Stimulated activated CD8-positive, alpha-beta memory T cell treated with anti-CD3 and anti-CD28 coated beads, Interleukin-12 subunit alpha, Interleukin-12 subunit beta, amount 100 ng/mL, for 24 hours (primary cell): ENCODE measurements around the gene PTX4.
"Not testable (repeated sequence)": the region's sequence is repeated elsewhere in the genome, so short reads cannot be mapped to it uniquely, and the experiment has no call there.

Source experiments
- DNase-seq: peaks from one replicate; pipeline ENCODE4 v3.0.0-alpha.2; 2020; ENCODE audit errors: extremely low read depth

The PTX4 gene

DNA sequence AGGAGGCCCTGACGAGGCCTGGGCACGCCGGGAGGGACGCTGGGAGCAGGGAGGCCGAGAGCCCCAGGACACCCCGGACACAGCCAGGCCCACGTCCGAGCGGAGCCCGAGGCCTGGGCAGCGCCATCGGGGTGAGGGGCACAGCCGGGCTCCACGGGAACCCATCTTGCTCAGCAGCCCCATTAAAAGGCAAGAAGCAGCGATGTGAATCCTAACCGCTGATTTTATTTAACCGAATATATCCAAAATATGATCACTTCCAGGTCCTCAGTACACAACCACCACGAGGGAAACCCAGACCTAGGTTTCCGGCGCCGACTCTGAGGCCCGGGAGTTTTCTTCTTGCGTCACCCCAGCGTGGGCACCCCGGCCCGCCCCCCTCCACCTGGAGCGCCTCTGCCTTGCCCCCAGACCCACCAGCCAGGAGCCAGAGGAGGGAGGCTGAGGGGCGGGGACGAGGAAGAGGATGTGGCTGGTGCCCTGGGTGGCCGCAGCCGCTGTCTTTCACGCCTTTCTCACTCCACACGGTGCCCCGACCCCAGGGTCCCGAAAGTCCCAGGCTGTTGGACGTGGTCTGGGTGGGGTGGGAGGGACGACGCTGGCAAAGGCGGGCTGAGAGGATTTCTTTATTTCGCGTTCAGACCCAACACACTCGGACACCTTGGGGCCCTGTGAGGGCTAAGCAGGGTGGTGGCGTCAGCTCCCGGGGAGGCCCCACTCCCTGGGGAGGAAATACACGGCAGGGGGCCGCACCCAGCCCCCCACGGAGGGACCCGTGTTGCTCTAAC, 43.8 kb downstream of the PTX4 start:
- no peak for DNase-seq

DNA sequence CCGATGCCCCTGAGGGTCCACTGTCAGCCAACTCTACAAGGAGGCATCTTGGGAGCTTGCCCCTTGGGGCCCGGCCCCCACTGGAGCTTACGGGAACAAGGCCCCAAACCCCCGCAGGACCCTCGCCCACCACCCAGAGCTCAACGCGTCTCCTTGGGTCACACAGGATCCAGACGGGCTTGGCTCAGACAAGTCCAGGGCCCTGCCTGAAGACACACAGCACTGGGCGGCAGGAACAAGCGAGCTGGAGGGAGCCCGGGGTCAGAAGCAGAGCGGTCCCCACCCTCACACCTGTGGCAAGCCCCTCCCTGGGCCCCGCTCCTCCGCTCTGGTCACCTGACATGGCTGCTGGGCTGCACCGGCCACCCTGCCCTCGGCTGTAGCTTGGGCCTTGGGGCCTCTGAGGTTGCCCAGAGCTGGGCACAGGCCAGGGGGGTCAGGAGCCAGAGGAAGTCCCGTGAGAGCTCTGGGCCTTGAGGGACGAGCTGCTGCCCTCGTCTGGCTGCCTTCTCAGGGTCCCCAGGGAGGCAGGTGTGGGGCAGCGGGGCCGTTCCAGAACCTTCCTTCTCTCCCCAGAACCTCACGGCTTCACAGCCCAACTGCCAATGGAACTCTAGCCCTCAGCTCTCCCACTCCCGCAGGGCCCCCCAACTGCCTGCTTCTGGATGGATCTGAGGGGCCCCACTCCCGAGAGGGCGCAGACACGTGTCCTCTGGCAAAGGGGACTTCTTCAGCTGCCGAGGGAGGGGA, 44.6 kb downstream of the PTX4 start, which contains the start of gene CCDC154:
Gene CCDC154 (minus strand): TSS at position 577 of the 750 bp plus-strand sequence. CDS start 234 bp downstream, at position 343.
- DNase-seq, result no peak

DNA sequence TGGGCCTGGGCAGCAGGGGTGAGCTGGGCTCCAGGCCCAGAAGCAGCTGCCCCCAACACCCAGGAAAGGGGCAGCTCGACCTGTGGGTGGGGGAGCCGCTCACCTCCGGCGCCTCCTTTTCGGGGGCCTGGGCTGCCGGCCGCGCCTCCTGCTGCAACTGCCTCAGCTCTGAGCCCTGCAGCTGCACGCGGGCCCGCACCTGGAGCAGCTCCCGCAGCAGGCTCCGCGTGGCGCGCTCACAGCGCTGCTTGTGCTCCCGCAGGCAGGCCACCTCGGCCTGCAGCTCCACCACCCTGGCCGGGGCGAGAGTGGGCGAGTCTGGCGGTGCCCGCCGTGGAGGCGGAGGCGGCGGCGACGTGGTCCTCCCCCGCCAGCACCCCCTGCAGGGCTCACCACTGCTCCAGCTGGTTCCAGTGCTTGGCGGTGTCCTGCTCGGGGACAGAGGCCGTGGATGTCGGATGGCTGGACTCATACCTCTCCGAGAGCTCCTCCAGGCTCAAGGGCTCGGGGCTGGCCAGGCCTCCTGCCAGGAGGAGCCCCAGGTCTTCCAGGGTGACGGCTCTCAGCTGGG, 45.3 kb downstream of the PTX4 start:
- no peak for DNase-seq

GRCh38 chr16:1442697-1443096, 46.0 kb downstream of the PTX4 start:
- DNase-seq, result no peak

DNA sequence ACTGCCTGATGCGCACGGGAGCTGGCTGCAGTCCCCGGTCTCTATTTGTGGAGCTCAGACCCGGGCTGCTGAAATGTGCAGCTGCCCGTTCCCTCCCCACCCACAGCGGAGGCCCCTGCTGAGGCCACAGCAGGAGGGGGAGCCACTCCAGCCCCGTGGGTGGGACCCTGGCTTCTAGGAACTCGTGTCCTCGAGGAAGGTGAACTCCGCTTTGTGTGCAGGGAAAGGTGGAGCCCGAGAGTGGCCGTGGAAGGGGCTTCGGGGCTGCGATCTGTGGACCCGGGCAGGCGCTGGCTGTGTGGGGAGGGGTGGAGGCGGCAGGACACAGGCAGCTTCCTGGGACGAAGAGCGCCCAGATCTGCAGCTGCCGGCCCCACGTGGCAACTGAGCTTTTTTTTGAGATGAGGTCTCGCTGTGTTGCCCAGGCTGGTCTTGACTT, 47.3 kb downstream of the PTX4 start:
- no peak for DNase-seq

- DNase-seq, result not testable (repeated sequence)
These were observed 49.1 kb downstream of the PTX4 start for GRCh38 chr16:1439699-1440074.

- DNase-seq, result no peak
These were observed 49.6 kb downstream of the PTX4 start for GRCh38 chr16:1439058-1439698.

DNA sequence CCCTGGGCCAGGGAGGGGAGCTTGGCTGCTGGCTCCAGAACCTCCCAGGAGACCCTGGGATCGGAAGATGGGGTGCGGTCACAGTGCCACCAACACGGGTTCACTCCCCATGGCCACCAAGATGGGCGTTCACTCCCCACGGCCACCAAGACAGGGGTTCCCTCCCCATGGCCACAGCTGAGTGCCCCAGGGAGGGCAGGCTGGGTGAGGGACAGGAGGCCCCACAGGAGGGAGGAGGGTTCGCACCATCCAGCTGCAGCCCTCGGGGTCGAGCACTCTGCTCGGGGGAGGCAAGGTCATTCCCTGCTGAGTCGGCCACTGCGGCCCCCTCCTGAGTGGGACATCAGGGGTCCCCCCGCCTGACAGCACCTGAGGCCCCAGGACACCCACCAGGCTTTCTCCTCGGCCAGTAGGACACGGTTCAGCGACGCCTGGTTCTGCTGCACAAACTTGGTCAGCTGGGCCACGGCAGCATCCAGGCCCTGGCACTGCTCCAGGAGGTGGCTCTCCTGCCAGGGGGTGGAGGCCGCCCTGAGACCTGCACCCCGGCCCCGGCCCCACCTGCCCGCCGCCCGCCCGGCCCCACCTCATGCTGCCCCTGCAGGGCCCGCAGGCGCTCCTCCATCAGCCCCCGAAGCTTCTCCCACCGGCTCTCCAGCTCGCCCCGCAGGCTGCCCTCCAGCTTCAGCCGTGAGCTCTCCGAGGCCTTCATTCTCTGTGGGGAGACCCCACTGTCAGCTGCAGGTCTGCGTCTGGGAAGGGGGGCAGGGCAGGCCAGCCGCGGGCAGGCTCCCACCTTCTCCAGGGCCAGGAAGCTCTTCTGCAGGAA, 50.3 kb downstream of the PTX4 start:
- no peak for DNase-seq

DNA sequence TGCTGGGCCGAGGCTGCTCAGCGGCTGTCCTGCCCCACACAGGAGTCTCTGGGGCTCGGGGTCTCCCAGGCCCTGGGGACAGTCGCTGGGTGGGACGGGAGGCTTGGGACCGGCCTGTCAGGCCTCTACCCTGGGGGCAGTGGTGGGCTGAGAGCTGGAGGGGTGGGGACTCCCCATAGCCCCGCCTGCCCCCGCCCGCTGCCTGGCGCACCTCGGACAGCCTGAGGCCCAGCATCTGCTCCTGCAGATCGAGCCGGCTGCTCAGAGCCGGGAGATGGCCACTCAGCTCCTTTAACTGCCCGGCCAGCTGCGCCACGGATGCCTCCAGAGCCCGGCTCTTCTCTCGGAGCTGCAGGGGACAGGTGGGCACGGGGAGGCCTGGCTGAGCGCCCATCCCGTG, 51.1 kb downstream of the PTX4 start:
- DNase-seq, result no peak

DNA sequence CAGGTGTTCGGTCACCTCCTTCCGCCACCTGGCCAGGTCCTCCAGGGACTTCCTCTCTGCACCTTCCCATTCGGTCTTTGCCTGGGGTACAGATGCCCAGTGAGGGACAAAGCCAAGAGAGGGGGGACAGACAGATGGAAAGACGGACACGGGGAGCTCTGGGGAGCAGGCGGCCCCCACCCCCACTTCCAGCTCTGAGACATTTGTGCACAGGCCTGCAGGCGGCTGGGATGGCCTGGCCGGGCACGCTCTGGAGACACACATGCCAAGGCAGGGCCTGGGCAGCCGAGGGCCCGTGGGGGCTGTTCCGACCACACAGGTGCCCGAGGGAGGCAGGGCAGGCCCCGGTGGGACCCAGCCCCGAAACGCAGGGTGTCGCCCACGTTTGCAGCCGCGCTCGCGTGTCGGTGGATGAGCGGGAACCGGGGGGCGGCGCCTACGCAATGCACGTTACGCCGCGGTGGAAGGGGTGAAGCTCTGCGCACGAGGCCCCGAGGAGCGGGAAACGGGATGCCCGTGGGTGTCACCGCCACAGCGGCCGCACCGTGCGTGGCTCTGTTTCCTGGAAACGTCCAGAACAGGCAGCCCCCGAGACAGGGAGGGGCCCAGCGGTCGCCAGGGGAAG, 51.9 kb downstream of the PTX4 start:
- no peak for DNase-seq

DNA sequence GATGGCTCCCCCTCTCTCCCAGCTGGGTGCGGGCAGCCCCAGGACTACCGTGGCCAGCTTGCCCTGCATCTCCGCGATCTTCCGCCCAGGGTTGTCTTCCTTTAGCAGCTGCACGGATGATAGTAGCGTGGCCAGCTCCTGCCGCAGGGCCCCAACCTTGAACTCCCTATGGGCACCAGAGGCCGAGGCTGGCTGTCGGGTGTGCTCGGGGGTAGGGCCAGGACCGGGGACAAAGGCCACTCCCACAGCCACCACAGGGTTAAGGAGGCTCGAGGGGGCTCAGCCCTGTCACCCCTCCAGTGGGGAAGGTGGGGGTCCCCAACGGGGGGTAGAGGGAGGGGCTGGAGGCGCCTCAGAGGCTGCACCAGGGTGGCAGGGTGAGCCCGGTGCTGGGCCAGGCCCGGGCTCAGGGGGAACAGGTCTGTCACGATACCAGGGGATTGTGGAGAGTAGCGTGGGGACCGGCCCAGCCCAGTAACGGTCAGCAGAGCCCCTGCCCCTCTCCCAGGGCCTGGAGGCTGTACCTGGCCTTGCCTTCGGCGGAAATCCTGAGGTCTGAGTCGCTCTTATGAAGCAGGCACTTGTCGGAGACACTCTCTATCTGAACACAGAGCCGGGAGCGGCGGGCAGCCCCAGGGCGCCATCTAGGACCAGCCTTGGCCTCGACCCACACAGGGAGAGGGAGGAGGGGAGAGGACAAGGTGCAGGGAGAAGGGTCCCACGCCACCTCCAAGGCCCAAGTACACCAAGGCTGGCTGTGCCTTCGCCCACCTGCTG, 52.6 kb downstream of the PTX4 start:
- DNase-seq, result no peak
